ENCODE results near the gene CCDC170. TPM values are rescaled to one million over a fixed set of nuclear protein-coding genes. Genes with fewer than 3 reads are reported as not detected.
"Not testable (repeated sequence)": the region's sequence is repeated elsewhere in the genome, so short reads cannot be mapped to it uniquely, and the experiment has no call there.

Gene CCDC170
- total RNA-seq, 2 donors from 2014 or later, result 0.11 to 0.20 TPM

DNA sequence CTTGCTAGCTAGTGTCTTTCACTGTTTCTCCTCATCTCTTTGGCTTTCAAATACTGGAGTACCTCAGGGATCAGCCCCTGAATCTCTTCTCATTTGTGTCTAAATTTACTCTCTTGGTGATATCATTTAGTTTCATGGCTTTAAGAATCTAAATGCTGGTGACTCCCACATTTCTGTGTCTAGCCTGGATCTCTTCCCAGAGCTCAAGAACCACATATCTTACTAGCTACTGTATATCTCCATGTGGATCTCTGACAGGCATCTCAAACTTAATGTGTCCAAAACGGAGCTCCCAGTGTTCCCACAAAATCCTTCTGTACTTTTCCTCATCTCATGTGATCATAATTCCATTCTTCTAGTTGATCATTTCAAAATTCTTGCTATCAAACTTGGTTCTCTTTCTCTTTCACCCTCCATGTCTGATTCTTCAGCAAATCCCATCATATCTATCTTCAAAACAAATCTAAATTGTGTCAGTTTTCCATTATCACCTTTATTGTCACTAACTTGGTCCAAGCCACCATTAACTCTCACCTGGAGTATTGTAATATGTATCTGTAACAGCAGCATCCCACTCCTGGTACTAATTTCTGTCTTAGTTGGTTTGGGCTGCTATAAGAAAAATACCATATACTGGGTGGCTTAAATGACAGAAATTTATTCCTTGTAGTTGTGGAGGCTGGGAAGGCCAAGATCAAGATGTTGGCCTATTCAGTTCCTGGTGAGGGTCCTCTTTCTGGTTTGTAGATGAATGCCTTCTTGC lies 45.9 kb downstream of the CCDC170 start:
- Histone ChIP-seq H3K27me3 (no peaks in the 10 kb centered on the region), H3K36me3 (no peaks in the 10 kb centered on the region), H3K9me3 (peaks cover 0 to 10% of the 10 kb centered on the region in 2 donors), H3K4me1 (no peaks in the 10 kb centered on the region), H3K27ac (no peak overlapping the region), H3K4me3 (no peak overlapping the region)
- TF ChIP-seq, protein P1, sequence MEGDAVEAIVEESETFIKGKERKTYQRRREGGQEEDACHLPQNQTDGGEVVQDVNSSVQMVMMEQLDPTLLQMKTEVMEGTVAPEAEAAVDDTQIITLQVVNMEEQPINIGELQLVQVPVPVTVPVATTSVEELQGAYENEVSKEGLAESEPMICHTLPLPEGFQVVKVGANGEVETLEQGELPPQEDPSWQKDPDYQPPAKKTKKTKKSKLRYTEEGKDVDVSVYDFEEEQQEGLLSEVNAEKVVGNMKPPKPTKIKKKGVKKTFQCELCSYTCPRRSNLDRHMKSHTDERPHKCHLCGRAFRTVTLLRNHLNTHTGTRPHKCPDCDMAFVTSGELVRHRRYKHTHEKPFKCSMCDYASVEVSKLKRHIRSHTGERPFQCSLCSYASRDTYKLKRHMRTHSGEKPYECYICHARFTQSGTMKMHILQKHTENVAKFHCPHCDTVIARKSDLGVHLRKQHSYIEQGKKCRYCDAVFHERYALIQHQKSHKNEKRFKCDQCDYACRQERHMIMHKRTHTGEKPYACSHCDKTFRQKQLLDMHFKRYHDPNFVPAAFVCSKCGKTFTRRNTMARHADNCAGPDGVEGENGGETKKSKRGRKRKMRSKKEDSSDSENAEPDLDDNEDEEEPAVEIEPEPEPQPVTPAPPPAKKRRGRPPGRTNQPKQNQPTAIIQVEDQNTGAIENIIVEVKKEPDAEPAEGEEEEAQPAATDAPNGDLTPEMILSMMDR (IDR thresholded peaks at IDR 0.05), result no peak
- no peak for DNase-seq (ENCODE audit: low spot score)

- no peak overlapping the region for H3K27ac ChIP-seq
- no peaks in the 10 kb centered on the region for H3K4me1 ChIP-seq
- H3K36me3 ChIP-seq, result no peaks in the 10 kb centered on the region
- H3K4me3 ChIP-seq, result no peak overlapping the region
- H3K9me3 ChIP-seq, result peaks cover 0 to 7% of the 10 kb centered on the region in 2 donors
- no peak for DNase-seq (ENCODE audit: low spot score)
- H3K27me3 ChIP-seq, result no peaks in the 10 kb centered on the region
- TF ChIP-seq, protein P1 (IDR thresholded peaks at IDR 0.05), result no peak
These were observed 50.6 kb downstream of the CCDC170 start for GRCh38 chr6:151544453-151544852.

DNA sequence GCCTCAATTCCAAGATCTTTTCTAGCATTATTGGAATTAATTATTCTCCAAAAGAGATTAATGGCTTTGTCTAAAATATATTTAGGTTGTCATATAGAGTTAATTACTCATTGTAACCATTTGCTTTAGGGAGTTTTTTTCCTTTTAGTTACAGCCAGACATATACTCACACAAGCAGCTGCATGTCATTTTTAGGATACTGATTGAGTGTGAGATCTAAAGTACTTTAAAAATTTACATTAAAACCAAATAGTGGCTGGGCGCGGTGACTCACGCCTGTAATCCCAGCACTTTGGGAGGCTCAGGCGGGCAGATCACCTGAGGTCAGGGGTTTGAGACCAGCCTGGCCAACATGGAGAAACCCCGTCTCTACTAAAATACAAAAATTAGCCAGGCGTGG lies 51.1 kb downstream of the CCDC170 start:
- not testable (repeated sequence) for H3K4me1 ChIP-seq; H3K36me3 ChIP-seq; H3K27ac ChIP-seq; H3K27me3 ChIP-seq; H3K9me3 ChIP-seq; H3K4me3 ChIP-seq; DNase-seq (ENCODE audit: low spot score)

DNA sequence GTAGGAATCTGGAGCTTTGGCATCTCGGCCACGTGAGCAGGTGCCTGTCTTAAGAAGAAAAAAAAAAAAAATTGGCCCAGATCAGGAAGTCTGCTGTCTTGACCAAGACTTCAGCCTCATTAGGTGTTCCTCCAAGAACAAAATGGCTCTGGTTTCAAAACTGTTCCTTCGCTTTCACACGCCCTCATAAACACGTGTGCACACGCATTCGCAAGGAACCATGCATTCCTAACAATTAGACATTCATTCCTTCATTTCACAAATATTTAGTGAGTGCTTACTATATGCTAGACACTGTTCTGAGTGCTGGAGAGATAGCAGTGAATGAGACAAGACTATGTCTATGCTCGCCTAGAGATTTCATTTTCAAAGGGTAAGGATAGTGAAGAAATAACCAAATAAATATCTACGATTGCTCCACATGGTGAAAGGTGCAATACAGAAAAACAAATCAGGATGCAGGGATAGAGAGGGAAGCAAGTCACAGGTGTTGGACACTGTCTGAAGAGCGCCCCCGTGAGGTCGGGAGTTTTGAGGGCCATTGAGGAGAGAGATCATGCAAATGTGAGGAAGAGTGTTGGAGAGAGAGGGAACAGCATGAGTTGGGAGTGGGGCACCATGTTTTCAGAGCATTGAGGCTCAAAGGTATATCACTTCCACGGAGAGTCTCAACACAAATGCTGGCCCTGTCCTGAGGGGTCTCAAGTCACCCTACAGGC lies 53.3 kb downstream of the CCDC170 start:
- TF ChIP-seq, protein P1 (IDR thresholded peaks at IDR 0.05), result no peak
- H3K4me3 ChIP-seq, result no peak overlapping the region
- H3K27ac ChIP-seq, result no peak overlapping the region
- H3K9me3 ChIP-seq, result peaks cover 0 to 4% of the 10 kb centered on the region in 2 donors
- H3K27me3 ChIP-seq, result no peaks in the 10 kb centered on the region
- DNase-seq (ENCODE audit: low spot score), result no peak
- no peaks in the 10 kb centered on the region for H3K36me3 ChIP-seq
- no peaks in the 10 kb centered on the region for H3K4me1 ChIP-seq

DNA sequence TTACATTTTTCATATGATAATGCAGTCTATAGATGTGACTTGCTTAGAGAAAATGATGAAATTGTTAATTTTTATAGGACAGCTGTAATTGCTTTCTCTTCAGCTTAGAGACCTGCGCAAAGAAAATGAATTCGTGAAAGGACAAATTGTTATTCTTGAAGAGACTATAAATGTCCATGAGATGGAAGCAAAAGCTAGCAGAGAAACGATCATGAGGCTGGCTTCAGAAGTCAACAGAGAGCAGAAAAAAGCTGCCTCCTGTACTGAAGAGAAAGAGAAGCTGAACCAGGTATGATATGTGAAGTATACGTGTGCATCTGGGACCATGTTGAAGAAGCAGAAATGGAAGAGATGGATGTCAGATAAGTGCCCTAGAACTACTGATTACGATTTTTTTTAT lies 54.4 kb downstream of the CCDC170 start:
- Histone ChIP-seq H3K27ac (no peak overlapping the region), H3K9me3 (peaks cover 0 to 4% of the 10 kb centered on the region in 2 donors), H3K4me1 (no peaks in the 10 kb centered on the region), H3K4me3 (no peak overlapping the region), H3K27me3 (no peaks in the 10 kb centered on the region), H3K36me3 (no peaks in the 10 kb centered on the region)
- TF ChIP-seq, protein P1 (IDR thresholded peaks at IDR 0.05), result no peak
- no peak for DNase-seq (ENCODE audit: low spot score)

DNA sequence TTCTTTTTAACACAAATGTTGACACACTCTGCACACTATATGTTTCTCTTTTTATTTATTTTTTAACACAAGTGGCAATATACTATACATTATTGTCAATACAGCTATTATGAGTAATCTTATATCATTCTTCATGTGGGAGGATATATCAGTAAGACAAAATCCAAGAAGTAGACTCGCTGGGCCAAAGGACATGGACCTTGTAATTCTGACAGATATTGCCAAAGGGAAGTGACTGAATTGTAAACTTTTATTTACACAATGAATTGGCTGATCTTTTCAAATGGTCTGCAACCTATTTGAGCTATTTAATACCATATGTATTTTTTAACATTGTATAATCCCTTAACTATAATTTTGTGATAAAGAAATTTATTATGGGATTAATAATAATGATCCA lies 56.0 kb downstream of the CCDC170 start:
- DNase-seq (ENCODE audit: low spot score), result no peak
- Histone ChIP-seq H3K4me3 (no peak overlapping the region), H3K9me3 (peaks cover 0 to 4% of the 10 kb centered on the region in 2 donors), H3K4me1 (no peaks in the 10 kb centered on the region), H3K27ac (no peak overlapping the region), H3K36me3 (no peaks in the 10 kb centered on the region), H3K27me3 (no peaks in the 10 kb centered on the region)
- TF ChIP-seq, protein P1 (IDR thresholded peaks at IDR 0.05), result no peak

Measured in right atrium auricular region (tissue), 2 donors.